GM21576 (cell line): Measurements from ENCODE around the gene RPH3AL.

Experiments used
- ATAC-seq: cut with Tn5 transposase; IDR thresholded peaks from one replicate; pipeline ENCODE4 v1.9.1; 2021; ENCODE audit warnings: mild to moderate bottlenecking, moderate library complexity; ENCODE audit not compliant: unreplicated experiment

RPH3AL gene

DNA sequence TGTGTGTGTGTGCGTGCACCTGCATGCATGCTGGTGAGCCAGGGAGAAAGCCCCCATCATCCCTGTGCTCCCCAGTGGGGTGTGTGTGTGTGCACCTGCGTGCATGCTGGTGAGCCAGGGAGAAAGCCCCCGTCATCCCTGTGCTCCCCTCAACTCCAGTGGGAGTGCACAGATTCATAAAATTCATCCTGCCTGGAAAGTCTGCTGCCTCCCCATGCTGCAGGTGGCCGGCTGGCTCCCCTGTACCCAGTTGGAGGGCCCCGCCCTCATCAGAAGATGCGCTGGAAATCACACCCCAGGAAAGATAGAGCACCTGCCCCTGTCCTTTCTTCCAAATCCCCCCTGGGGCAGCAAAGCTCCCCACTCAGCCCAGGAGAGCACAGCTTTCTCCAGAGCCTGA, 86.4 kb downstream of the RPH3AL start:
- no peak for ATAC-seq

- no peak for ATAC-seq
Observed at GRCh38 chr17:265718-266117, 86.9 kb downstream of the RPH3AL start.

DNA sequence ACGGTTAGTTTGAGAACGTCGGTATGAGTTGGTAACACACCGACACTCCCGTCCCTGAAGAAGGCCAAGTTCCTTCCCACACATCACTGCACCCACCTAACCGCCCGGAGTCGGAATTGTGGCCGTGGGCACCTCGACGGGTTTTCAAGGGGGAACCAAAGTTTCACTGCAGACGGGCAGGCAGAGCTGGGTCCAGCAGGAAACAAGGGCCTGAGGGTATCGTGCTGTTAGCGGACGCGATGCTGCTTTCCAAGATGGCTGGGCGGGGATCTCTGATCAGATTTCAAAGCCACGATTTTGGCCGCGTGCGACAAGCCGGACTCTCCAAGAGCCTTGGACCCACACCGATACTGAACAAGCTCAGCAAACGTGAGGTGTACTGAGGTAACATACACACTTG, 88.8 kb downstream of the RPH3AL start:
- no peak for ATAC-seq

DNA sequence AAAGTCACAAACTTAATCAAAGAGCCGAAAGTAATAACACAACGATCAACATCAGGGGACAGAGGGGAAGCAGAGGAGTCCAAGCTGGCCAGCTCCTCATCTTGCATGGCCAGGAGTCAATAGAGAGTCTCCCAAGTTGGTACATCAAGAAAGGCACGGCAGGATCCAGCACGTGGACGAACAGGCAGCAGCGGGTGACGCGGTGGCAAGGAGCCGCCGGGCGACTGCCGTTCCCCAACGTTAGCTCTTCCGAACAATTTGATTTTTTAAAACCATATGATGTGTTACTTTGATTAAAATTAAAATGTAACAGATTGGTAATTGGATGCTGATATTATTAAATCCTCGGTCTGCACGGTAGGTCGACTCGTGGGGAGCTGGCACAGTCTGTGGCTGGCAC, 89.3 kb downstream of the RPH3AL start:
- ATAC-seq = no peak

- ATAC-seq = no peak
Observed at GRCh38 chr17:261635-262034, 91.0 kb downstream of the RPH3AL start.

- no peak for ATAC-seq
Observed at GRCh38 chr17:260944-261343, 91.7 kb downstream of the RPH3AL start.

GRCh38 chr17:260031-260791, 92.4 kb downstream of the RPH3AL start:
- no peak for ATAC-seq

DNA sequence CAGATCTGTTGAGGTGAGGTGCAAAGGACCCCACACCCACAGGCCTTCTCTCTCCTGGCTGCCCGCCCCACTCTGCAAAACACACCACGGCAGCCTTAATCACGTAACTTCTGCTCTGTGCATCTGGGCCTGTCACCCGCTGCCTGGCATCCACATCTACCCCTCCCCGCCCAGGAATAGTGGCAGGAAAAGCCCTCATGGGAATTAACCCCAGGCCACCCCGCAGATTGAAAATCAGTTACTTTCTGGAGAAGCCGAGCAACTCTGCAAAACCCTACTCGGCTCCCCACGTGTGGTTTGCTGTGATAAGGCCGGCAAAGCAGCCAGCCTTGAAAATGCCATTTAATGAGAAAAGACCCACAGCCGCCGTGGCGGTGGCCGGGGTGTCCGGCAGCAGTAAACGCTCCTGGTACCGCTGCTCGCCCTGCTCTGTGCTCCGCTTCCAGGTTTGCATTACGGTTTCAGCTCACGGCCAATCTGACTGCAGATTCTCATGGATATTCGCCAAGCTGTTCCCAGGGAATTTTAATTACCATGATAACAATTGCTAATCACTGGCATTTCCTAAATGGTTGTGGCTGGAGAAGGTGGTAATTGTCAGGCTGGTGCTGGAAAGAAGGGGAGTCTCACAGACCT, 93.1 kb downstream of the RPH3AL start:
- ATAC-seq = no peak

DNA sequence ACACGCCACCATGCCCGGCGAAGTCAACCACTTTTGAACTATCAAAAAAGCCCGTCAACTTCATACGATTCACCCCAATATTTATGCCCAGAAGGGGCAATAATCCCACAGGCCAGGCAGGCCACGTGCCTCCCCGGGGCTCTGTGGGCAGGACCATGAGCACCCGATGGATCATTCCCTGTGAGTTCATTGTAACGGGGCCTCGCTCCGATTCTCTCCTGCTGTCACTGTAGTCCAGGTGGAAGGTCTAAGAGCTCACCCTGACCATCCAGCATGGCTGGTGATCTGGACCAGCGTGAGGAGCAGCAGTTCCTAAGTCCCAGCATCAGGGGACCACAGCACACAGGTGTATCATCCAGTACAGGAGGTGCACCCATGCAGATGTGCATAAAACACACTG, 93.7 kb downstream of the RPH3AL start:
- no peak for ATAC-seq

DNA sequence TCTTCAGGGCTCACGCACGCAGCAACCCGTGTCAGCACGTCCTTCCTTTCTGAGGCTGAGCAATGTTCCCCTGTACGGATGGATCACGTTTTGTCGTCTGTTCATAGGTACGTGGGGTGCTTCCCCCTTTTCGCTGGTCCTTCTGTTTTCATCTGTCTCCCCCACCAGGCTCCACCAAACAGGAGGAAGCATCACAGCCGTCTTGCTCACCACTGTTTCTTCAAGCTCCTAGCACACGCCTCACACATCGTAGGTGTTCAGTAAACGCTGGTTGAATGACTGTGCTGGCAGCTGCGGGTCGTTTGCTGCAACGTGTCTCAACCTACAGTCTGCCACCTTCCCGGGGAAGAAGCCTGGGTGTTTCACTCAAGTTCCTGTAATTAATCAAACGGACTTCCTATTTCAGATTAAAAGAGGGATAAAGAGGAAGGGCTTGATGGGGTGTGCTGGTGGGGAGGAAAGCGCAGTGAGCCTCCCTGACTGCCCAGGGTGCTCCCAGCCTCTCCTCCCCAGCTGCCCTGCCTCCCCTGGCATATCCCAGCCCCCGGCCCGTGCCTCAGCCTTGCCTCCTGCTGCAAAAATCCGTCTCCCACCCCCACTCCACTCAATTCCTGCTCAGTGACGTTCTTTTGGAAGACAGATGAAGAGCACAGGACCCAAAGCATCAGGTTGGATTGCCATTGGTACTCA, 94.4 kb downstream of the RPH3AL start:
- no peak for ATAC-seq

- no peak for ATAC-seq
Observed at GRCh38 chr17:253091-253846, 99.3 kb downstream of the RPH3AL start.

GRCh38 chr17:252456-252855, 100.2 kb downstream of the RPH3AL start:
- ATAC-seq = no peak

GRCh38 chr17:251531-251930, 101.1 kb downstream of the RPH3AL start:
- no peak for ATAC-seq

DNA sequence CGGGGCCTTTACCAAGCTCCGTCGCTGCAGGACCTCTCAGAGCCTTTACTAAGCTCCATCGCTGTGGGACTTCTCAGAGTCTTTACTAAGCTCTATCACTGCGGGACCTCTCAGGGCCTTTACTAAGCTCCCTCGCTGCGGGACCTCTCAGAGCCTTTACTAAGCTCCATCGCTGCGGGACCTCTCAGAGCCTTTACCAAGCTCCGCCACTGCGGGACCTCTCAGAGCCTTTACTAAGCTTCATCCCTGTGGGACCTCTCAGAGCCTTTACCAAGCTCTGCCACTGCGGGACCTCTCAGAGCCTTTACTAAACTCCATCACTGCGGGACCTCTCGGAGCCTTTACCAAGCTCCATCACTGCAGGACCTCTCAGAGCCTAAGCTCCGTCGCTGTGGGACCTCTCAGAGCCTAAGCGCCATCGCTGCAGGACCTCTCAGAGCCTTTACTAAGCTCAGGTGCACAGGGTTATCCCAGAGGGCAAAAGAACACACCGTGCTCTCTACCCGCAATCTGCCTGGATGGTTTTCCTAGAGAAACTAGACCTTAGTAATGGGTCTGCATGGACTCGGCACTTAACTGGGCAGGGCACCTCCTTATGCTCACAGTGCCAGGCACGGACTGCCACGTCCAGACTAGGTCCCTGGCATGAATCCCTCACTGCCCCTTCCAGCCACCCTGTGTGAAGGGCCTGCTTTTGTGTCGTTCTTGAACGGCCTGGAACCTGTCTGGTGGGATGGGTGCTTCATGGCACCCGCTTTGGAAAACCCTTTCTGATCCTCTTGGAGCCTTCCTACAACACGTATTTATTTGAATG, 101.9 kb downstream of the RPH3AL start:
- ATAC-seq = no peak

- ATAC-seq = no peak
Observed at GRCh38 chr17:249236-249993, 103.2 kb downstream of the RPH3AL start.

GRCh38 chr17:248337-249235, 104.0 kb downstream of the RPH3AL start:
- ATAC-seq = no peak

GRCh38 chr17:247767-248166, 104.8 kb downstream of the RPH3AL start:
- ATAC-seq = no peak

- no peak for ATAC-seq
Observed at GRCh38 chr17:246851-247421, 105.7 kb downstream of the RPH3AL start.
